ENCODE measurements around the gene TMEM106A. TPM values are rescaled to one million over a fixed set of nuclear protein-coding genes. Genes with fewer than 3 reads are reported as not detected.

The TMEM106A gene, protein sequence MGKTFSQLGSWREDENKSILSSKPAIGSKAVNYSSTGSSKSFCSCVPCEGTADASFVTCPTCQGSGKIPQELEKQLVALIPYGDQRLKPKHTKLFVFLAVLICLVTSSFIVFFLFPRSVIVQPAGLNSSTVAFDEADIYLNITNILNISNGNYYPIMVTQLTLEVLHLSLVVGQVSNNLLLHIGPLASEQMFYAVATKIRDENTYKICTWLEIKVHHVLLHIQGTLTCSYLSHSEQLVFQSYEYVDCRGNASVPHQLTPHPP
- total RNA-seq: 4.4 and 5.1 TPM in 2 replicates

DNA sequence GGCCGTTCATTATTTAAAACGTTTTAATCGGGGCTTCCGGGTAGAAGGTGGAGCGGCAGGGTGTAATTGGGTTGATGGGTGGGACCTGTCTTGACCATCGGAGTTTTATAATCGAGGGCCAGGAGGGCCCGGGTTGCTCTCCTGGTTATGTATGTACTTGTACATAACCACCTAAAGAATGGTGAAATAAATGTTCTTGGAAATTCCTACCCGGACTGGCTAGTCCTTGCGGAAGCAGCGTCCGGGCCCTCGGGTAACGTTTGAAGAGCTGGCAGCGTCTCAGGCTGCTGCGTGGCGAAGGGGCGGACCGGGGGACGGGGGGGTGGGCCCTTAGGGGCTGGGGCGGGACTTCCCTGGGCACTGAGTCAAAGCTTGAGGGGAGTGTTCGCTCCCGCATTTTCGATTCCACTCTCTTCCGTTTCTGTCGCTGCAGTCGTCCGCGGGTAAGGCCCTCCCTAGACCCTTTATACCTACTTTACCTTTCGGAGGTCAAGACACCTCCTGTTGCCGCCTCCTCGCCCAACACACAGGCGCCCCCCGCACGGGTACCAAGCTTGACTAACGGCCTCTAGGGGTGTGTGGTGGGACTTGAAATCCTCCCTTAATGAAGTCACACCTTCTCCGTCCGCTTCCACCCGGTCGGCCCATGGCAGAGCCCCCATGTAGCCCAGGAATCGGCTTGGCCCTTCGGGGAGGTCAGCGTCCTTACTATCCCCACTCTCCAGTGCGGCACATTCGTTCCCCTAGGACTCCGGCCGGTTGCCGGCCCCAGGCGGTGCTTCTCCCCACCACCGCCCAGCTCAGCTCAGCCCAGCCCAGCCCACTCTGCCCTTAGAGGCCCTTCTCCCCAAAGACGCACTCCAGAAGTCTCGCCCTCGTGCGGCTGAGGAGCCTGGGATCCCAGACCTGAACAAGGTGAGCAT lies at the start of gene TMEM106A:
TMEM106A (plus strand) TSS at position 396 of the 923 bp plus-strand sequence. CDS start 1,167 bp downstream, outside the sequence.

DNA sequence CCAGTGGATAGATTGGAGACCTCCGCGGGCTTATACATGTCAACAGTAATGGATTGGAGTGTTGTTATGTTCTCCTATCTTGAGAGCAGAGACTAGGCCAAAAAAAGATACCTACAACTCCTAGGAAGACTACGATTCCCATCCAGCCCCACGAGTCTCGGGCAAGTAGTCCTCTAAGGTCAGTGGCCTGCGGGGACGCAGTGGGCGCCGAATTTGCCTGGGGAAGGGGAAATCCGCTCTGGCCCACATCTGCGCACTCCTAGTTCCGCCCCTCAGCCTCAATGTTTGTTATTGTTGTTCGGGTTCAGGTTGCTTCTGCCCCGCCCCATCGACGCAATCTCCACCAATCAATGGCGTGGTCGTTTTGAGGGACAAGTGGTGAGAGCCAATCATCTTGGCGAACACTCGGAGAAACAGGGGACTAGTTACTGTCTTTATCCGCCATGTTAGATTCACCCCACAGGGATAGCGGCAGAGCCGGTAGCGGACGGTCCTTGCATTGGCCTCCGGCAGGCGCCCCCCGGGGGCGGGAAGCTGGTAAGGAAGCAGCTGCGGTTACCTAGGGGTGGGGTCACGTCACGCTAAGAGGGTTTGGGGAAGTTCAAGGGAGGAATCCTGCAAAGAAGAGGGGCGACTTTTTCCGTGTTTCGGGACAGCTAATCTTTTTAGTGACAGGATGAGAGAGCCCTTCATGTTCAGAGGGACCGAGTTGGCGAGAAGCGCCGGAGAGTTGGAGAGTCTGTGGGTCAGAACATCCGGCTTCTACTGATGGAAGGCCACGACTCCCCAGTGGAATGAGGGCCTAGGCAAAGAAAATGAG lies 40.7 kb upstream of the TMEM106A start, which contains the start of gene NBR1:
NBR1 (plus strand) TSS at position 449 of the 820 bp plus-strand sequence. CDS start 4,586 bp downstream, outside the sequence.

DNA sequence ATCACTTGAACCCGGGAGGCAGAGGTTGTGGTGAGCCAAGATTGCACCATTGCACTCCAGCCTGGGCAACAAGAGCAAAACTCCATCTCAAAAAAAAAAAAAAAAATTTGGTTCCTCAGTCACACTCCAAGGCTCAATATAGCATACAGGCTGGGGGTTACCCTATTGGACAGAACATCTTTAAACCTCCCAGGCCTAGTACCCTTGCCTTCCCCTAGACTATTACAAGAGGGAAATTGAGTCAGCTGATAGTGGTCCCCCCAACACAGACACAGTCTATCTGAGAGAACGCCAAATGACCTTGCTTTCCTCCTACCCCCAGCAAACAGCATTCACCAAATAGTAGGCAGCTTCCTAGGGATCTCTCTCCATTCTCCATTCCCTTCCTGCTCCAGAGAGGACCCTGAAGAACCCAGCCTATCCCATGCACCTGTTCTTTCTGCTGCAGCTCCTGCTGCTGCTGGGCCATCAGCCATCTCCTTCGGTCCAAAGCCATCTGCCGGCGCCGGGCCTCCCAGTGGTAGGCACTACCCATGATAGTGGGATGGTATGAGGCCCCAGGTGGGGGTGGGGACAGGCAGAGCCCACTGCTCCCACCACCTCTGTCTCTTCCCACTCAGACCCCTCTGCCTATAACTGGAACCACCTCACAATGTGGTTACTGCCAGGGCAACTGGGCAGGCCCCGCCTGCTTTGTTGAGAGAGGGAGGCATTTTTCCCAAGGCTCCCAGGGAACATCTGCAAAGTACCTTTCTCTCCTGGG lies 16.5 kb downstream of the TMEM106A start, which contains the start of gene CCDC200:
CCDC200 (minus strand) TSS at position 604 of the 763 bp plus-strand sequence; CDS start at position 535, 69 bp downstream.

DNA sequence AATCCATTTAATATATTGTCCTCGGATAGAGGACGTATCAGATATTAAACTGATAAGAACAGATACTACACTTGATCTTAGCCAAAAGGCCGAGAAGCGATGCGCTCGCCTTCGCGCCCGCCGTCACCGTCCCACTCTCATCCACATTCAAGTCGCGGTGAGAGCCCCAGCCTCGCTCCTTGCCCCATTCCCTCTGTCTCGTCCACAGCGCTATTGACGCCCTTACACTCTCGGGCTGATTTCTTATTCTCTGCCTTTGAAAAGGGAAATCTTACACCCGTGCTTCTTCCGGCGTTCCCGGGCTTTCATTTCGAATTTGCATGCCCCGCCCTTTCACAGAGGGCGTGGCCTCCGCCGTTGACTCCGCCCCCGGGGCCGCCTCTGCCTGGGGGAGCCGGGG lies 22.2 kb downstream of the TMEM106A start, which contains the start of gene RNU2-1:
RNU2-1 (minus strand) TSS at position 101 of the 400 bp plus-strand sequence.

Other genes with a start within 250 kb of the TMEM106A start
- gene AARSD1, start 247.4 kb upstream of the TMEM106A start, total RNA-seq: 27.2 and 31.5 TPM in 2 replicates
- gene PTGES3L, start 231.8 kb upstream of the TMEM106A start, total RNA-seq: 0.15 and 0.50 TPM in 2 replicates
- gene RUNDC1, start 231.3 kb upstream of the TMEM106A start, total RNA-seq: 4.8 and 5.4 TPM in 2 replicates
- 1,301 and 1,423 TPM in 2 replicates for gene RPL27, start 213.5 kb upstream of the TMEM106A start, total RNA-seq
- gene IFI35, start 205.1 kb upstream of the TMEM106A start, total RNA-seq: 22.5 and 24.1 TPM in 2 replicates
- gene VAT1, start 189.5 kb upstream of the TMEM106A start, total RNA-seq: 189 and 196 TPM in 2 replicates
- gene RND2, start 186.6 kb upstream of the TMEM106A start, total RNA-seq: 0.45 and 0.50 TPM in 2 replicates
- 25.4 and 31.1 TPM in 2 replicates for gene BRCA1, start 86.5 kb upstream of the TMEM106A start, total RNA-seq
- gene NBR1, start 40.7 kb upstream of the TMEM106A start, total RNA-seq: 56.3 and 56.7 TPM in 2 replicates
- not detected in 2 replicates for gene CCDC200, start 16.7 kb downstream of the TMEM106A start, total RNA-seq
- not detected in 2 replicates for gene RNU2-1, start 22.1 kb downstream of the TMEM106A start, total RNA-seq
- gene ARL4D, start 187.1 kb downstream of the TMEM106A start, total RNA-seq: 8.8 and 11.1 TPM in 2 replicates